HPDE6-E6E7 (cell line): ENCODE data around the gene RPL21.

Experiments
- DNase-seq: peaks from one replicate; pipeline ENCODE4 v3.0.0; 2011; ENCODE audit warnings: missing footprints; ENCODE audit errors: extremely low spot score

The RPL21 gene

DNA sequence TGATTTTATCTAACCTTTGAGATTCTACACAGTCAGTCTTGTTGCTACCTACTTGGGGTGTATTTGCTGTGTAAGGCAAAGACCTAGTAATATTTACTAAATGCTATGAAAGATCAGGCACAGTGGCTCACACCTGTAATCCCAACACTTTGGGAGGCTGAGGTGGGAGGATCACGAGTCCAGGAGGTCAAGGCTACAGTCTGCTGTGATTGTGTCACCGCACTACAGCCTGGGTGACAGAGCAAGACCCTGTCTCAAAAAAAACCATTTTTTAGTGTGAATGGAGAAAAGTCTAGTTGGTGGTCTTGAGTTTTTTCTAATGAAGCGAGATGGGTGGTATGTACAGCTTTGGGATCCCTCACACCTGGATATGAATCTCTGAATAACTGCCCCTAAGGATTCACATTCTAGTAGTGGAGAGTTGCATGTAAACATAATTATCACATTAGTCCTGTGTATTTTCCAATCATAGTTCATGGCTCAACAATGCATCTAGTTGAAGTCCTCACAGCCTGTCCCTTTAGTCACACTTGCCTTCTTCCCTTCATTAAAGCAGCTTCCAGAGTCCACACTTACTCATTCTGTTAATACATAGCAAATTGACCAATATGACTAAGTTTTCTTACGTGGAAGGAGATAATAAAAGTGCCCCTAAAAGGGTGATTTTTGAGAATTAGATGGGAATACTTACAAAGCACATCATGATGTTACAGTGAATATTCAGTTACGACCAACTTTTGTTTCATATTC lies 7.5 kb downstream of the RPL21 start:
- no peak for DNase-seq

DNA sequence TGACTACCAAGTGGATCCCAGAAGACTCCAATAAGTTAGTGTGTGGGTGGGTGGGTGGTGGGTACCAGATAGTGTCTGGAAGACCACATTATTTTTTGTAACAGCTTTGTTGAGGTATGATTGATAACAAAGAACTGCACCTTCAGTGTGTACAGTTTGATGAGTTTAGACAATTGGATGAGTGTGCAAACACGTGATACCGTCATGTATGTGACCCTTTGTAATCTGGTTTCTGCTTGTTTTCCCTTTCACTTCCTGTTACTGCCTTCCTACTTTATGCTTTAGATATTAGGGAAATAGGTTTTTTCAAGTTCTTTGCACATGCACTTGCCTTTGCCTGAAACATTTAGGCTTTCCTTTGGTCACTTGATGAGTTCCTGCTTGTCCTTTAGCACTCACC lies 8.5 kb downstream of the RPL21 start:
- DNase-seq = no peak

GRCh38 chr13:27261396-27261795 lies 10.0 kb downstream of the RPL21 start:
- DNase-seq = no peak

GRCh38 chr13:27263438-27263837 lies 12.1 kb downstream of the RPL21 start:
- no peak for DNase-seq

GRCh38 chr13:27264181-27264580 lies 12.8 kb downstream of the RPL21 start:
- no peak for DNase-seq

DNA sequence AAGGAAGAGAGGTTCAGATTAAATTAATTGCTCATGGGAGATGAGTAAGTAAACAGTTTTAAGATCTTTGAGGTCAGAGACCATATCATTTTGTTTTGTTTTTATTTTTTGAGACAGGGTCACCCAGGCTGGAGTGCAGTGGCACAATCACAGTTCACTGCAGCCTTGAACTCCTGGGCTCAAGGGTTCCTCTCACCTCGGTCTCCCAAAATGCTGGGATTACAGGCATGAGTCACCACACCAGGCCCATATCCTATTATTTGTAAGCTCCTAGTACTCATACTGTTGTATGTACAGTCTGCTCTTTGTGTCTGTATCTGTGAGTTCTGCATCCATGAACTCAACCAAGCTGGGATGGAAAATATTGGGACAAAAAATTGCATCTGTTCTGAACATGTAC lies 13.3 kb downstream of the RPL21 start:
- no peak for DNase-seq

- no peak for DNase-seq
Measured at GRCh38 chr13:27266917-27267316, 15.6 kb downstream of the RPL21 start.

DNA sequence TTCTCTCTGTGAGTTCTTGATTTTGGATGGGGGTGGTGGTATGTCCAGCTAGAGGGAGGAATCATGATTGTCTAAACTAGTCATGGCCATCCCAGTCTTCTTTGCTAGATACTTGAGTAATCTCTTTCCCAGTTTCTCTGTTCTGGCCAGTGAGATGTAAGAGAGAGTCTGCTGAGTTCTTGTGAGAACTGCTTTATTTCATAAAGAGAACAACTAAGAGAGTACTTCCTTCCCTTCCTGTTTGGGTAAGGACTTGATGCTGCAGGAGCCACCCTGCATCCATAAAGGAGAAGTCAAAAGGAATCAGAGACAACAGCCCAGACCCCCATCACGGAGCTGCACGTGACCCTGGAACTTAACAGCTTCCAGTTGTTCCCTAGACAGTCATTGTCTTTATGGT lies 16.2 kb downstream of the RPL21 start:
- no peak for DNase-seq

GRCh38 chr13:27269114-27269665 lies 17.8 kb downstream of the RPL21 start:
- DNase-seq = no peak

DNA sequence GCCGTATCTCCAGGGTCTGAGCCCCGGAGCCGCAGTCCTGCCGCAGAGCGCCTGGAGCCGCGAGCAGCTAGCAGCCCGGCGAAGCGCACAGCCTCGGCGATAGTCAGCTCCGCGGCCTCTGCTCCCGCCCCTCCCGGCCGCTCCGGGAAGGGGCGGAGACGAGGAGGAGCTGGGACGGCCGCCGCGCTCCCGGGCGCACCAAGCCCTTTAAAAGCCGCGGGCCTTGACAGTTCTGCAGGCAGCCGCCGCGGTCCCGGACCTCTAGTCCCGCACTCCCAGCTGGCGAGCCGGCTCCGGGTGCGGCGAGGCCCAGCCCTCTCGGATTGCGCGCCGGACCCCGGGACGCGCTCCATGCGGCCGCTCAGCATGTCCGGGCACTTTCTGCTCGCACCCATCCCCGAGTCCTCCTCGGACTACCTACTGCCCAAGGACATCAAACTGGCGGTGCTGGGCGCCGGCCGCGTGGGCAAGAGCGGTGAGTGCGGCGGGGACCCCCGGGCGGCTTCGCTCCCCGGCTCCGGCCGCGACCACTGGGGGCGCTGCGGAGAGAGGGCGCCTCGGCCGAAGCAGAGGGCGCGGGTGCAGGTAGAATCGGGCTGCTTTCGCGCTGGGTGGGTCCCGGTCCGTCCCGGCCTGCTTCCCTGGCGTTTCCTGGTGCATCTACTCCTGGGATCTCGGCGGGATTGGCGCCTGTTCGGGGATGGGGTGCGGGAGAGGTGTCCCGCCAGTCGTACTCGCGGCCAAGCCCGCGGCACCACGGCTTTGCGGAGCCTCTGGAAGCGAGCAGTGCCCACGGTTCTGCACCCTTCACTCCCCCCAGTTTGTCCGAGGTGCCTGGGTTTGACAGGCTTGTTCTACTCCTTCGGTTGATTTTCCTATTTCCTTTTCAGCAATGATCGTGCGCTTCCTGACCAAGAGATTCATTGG lies 19.5 kb downstream of the RPL21 start, which contains the start of gene RASL11A:
Gene RASL11A (plus strand): TSS at position 237 of the 927 bp plus-strand sequence. CDS start 115 bp downstream, at position 352.
- DNase-seq = peak; percentile 39

DNA sequence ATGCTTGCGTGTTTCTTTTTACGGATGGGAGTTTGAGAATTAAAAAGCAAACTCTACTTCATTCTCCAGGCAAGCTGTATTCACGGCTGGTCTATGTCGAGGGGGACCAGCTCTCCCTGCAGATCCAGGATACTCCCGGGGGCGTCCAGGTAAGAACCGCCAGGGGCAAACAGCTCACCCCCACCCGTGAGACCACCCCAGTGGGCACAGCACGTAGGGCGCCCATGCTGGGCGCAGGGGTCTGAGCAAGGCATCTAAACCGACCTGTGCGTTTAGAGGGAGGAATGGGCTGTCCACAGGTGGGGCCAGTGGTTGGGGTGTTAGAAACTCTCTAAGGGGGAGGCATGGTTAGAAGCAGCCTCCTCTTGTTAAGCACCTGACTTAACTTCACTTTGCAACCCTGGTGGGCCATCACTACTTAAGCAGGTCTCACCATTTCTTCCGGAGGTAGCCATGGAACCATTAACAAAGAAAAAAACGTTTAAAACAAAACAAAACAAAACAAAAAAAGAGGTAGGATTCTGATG lies 20.3 kb downstream of the RPL21 start:
- DNase-seq = no peak

DNA sequence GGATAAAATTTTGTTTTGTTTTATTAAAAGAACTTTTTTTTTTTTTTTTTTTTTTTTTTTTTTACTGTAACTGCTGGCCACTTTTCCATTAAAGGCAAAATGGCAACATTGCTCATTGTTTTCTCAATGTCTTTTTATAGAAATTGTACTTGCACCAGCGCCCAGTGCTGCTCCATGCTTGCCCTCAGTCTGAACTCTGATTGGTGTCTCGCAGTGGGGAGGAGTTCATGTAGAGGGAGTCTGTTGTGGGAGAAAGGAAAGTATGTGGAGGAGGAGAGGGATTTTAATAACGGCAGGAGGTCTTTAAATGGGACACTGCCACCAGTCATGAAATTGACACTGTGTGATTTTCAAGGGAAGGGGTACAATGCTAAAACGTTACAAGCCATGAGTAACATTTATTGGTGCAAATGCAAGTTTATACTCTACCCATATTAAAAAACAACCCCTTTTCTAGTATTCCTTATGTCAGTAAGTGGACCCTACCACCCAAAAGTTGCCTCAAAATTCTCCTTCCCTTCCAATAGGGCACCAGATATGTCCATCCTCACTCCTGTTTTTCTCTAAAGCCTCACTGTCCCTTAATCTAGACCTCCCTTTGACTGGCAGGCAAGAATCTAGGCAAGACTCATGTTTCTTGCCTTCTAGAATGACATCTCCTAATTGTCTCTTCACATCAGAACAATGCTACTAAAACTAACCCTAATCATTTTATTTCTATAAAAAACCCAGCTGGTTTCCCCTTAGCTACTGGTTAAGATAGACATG lies 22.5 kb downstream of the RPL21 start:
- no peak for DNase-seq

GRCh38 chr13:27274631-27275030 lies 23.3 kb downstream of the RPL21 start:
- DNase-seq = no peak

DNA sequence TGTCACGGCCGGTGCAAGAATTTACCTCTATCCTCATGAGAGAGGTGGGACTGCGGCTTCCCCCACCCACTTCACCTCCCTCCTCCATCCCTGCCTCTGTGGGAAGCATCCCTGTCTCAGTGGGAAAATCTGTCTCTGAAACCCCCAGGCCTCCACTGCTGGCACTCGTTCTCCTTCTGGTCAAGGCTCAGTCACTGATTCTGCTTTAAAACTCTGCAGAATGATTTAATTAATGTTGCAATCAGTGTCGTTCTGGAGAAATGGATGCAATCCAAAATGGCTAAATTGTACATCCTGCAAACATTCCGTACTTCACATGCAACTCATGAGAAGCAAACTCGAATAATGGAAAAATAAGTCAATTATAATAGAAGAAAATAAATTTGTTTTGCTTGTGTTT lies 24.8 kb downstream of the RPL21 start:
- no peak for DNase-seq

DNA sequence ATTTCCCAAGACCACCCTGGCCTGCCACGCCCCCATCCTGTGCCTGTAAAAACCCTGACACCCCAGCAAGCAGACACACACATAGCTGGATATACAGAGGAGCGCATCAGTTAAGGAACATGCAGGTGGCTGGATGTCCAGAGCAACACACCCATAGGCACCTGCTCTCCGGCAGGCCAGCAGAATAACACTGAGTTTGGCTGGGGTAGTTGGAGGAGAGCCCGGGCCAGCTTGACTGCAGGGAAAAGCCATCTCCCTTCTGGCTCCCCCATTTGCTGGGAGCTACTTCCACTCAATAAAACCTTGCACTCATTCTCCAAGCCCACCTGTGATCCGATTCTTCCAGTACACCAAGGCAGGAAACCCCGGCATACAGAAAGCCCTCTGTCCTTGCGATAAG lies 28.1 kb downstream of the RPL21 start:
- no peak for DNase-seq

- no peak for DNase-seq
Measured at GRCh38 chr13:27280009-27280656, 28.8 kb downstream of the RPL21 start.

DNA sequence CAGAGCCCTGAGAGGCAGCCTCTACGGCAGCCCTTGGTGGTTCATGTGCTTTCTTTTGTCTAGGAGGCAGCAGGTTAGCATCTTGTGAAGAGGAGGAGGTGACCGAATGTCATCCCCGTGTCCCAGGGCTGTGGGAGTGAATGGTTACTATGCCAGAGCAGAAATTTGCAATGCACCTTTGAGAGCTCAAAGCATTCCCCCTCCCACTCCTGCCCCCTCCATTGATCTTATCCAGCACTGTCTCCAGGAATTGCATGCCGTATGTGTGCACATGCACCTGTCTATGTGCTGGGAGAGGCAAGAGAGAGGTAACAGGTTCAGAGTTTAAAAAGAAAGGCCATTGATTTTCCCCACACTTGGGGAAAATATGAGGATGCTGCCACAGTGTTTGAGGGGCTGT lies 29.5 kb downstream of the RPL21 start:
- DNase-seq = no peak

GRCh38 chr13:27281420-27281819 lies 30.1 kb downstream of the RPL21 start:
- DNase-seq = no peak

DNA sequence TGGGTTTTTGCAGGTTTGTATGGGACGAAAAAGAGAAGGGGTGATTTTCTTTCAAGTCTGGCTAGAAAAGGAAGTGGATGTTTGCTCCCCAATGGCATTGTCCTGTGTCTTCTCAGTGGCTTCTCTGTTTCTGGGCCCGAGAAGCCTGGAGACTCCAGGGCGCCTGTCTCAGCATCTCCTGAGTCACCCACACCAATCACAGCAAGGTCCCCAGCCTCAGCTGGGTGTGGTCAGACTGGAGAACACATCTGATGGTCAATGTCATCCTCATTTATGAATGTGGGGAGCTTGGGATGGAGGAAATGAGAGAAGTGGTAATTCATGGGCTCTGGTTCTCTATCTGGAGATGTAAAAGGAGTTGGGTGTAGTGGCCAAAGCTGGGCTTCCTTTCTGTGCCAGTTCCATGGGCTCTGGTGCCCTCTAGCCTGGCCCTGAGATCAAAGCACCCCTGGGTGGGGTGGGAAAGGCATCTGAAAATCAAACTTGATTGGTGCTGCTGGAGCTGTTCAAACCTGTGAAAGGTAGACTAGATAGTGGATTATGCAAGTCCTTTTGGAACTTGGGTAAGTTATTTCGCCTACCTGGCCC lies 32.6 kb downstream of the RPL21 start:
- DNase-seq = no peak

DNA sequence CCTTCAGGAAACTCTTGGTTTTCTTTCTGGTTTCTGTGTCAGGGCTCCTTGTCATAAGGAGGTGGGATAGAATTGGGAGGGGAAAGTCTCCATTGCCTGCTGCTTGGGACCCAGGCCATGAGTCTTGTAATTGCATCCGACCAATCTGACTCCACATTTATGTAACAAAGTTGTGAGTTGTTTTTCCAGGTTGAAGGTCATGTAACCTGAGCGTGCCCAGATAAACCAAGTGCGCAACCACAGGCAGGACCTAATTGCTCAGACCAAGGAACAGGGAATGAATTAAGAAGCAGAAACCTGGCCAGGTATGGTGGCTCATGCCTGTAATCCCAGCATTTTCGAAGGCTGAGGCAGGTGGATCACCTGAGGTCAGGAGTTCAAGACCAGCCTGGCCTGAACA lies 37.0 kb downstream of the RPL21 start:
- DNase-seq = no peak
